HepG2 (cell line): Measurements from ENCODE around the gene HORMAD2. TPM values are rescaled to one million over a fixed set of nuclear protein-coding genes. Genes with fewer than 3 reads are reported as not detected.

Source experiments
- ATAC-seq: fragments of 200-7000 bp; cut with Tn5 transposase; 3 replicates; pipeline ENCODE4 v1.9.1; 2020; ENCODE audit warnings: mild to moderate bottlenecking, moderate library complexity
- BruUV-seq: library from RNA; stranded (reverse); fragments of 400-500 nt; replicated peaks from 2 replicates; lab custom pipeline; 2021; lab: Mats Ljungman, UMichigan
- CTCF ChIA-PET: fragments of 300-600 bp; formaldehyde crosslinking; extraction: SDS; loops from one replicate; lab custom pipeline; 2021; ENCODE audit warnings: low total read pairs, inconsistent platforms, low intra/inter-chr PET ratio; lab: Yijun Ruan, JAX
- POLR2A ChIA-PET: fragments of 350-600 bp; sonication (Branson Sonifier 250); formaldehyde crosslinking; loops from one replicate; lab custom pipeline; 2020; ENCODE audit warnings: antibody characterized with exemption, inconsistent platforms; lab: Yijun Ruan, JAX
- DNase-seq: peaks from one replicate; pipeline ENCODE4 v3.0.0-alpha.2; 2015; ENCODE audit warnings: low spot score
- FAIRE-seq: peaks from 3 replicates; lab custom pipeline; 2011; peaks lifted over from hg19 to GRCh38; lab: Jason Lieb, UNC
- H2AFZ ChIP-seq: one replicate; pipeline ENCODE4 v1.6.1; 2011; ENCODE audit warnings: low read length, inconsistent platforms
- H3K27ac ChIP-seq: fragments of 300-600 bp; 3 replicates; pipeline ENCODE4 v1.8.0; 2011; ENCODE audit warnings: mixed run types, mild to moderate bottlenecking, mixed read lengths, low read length, inconsistent platforms; ENCODE audit not compliant: insufficient read depth; ENCODE audit errors: extremely low read length
- H3K27me3 ChIP-seq, 2 experiments: fragments of 200-600 bp in 1 of 2; 2 replicates in 1 of 2; 3 replicates in 1 of 2; pipeline versions ENCODE4 v1.6.0 to v1.8.0; 2011; ENCODE audit warnings: low read length in 2 of 2, mild to moderate bottlenecking in 2 of 2, moderate library complexity in 2 of 2, inconsistent platforms in 1 of 2; ENCODE audit not compliant: insufficient read depth in 2 of 2, control insufficient read depth in 1 of 2
- H3K36me3 ChIP-seq, 2 experiments: fragments of 200-600 bp in 1 of 2; replicated peaks in 1 of 2; 2 replicates in 1 of 2; 3 replicates in 1 of 2; pipeline versions ENCODE4 v1.5.1 to v1.8.0; 2011; ENCODE audit warnings: low read length in 2 of 2, inconsistent platforms in 1 of 2; ENCODE audit not compliant: insufficient read depth in 2 of 2, control insufficient read depth in 1 of 2
- H3K4me1 ChIP-seq: 2 replicates; pipeline ENCODE4 v1.5.1; 2012; ENCODE audit warnings: low read length, inconsistent platforms; ENCODE audit not compliant: insufficient read depth
- H3K4me2 ChIP-seq: 2 replicates; pipeline ENCODE4 v1.6.0; 2011; ENCODE audit warnings: low read depth, low read length, inconsistent platforms
- H3K4me3 ChIP-seq, 3 experiments: fragments of 200-600 bp in 1 of 3; sonication (generic), shearing (Covaris generic) in 1 of 3; replicated peaks in 1 of 3; 2 replicates each; pipeline ENCODE4 v1.5.1; 2011 to 2016; ENCODE audit warnings: low read length in 3 of 3, inconsistent platforms in 2 of 3, low read depth in 2 of 3, mild to moderate bottlenecking in 2 of 3, control low read depth in 1 of 3, mixed read lengths in 1 of 3; ENCODE audit not compliant: insufficient read depth in 1 of 3
- H3K79me2 ChIP-seq: one replicate; pipeline ENCODE4 v1.6.1; 2011; ENCODE audit warnings: low read length, inconsistent platforms; ENCODE audit not compliant: insufficient read depth
- H3K9ac ChIP-seq: 2 replicates; pipeline ENCODE4 v1.6.0; 2011; ENCODE audit warnings: mild to moderate bottlenecking, low read depth, low read length, inconsistent platforms; ENCODE audit not compliant: insufficient read depth
- H3K9me3 ChIP-seq: 2 replicates; pipeline ENCODE4 v1.5.1; 2012; ENCODE audit warnings: mild to moderate bottlenecking, low read length
- H4K20me1 ChIP-seq: 2 replicates; pipeline ENCODE4 v1.6.0; 2011; ENCODE audit warnings: inconsistent platforms, mild to moderate bottlenecking, low read length, moderate library complexity; ENCODE audit not compliant: insufficient read depth
- CBX1 ChIP-seq: IDR thresholded peaks from one replicate; pipeline ENCODE4 v1.6.1; 2016; ENCODE audit warnings: antibody characterized with exemption, low read depth
- ERF ChIP-seq: IDR thresholded peaks from 2 replicates; pipeline ENCODE4 v1.6.1; 2018; ENCODE audit warnings: missing biosample characterization, missing genetic modification reagents
- LCORL ChIP-seq, 2 experiments: fragments of 450-650 bp in 1 of 2; sonication (generic) in 1 of 2; formaldehyde crosslinking in 1 of 2; IDR thresholded peaks; 2 replicates each; pipeline versions ENCODE4 v1.5.0 to v1.6.1; 2017 to 2020; ENCODE audit warnings: antibody characterized with exemption in 1 of 2, missing genetic modification reagents in 1 of 2
- NFYC ChIP-seq: IDR thresholded peaks from 2 replicates; pipeline ENCODE4 v1.6.1; 2016; ENCODE audit warnings: missing genetic modification reagents, missing compliant biosample characterization
- SIX1 ChIP-seq: sonication (generic); formaldehyde crosslinking; IDR thresholded peaks from 2 replicates; pipeline ENCODE4 v1.4.0; 2020; ENCODE audit warnings: missing genetic modification reagents, borderline replicate concordance
- ZKSCAN1 ChIP-seq: fragments of 150-350 bp; IDR thresholded peaks from 2 replicates; pipeline ENCODE4 v1.6.1; 2014; ENCODE audit warnings: low read length
- ZNF17 ChIP-seq: sonication (generic); formaldehyde crosslinking; IDR thresholded peaks from 2 replicates; pipeline ENCODE4 v1.5.0; 2020; ENCODE audit warnings: mild to moderate bottlenecking, missing genetic modification reagents
- ZNF280D ChIP-seq: sonication (generic); formaldehyde crosslinking; IDR thresholded peaks from 2 replicates; pipeline ENCODE4 v1.5.1; 2020; ENCODE audit warnings: mild to moderate bottlenecking, missing genetic modification reagents
- ZNF549 ChIP-seq: sonication (generic); formaldehyde crosslinking; IDR thresholded peaks from 2 replicates; pipeline ENCODE4 v1.5.0; 2020; ENCODE audit warnings: missing genetic modification reagents
- ZNF839 ChIP-seq: sonication (generic); formaldehyde crosslinking; IDR thresholded peaks from 2 replicates; pipeline ENCODE4 v1.4.0; 2020; ENCODE audit warnings: missing genetic modification reagents, mild to moderate bottlenecking, borderline replicate concordance
- WGBS: methylation state at CpG from one replicate; pipeline ENCODE4 v1.1.6; 2017; ENCODE audit warnings: low lambda C conversion rate; 5-methylcytosine and 5-hydroxymethylcytosine counted together
- in situ Hi-C: cut with HindIII; loops from 2 replicates; pipeline ENCODE4 v1.10.0; 2017; ENCODE audit warnings: low pct_unique_long_range_greater_than_20kb; ENCODE audit not compliant: extremely low pct_ligation_motif_present
- intact Hi-C: fragments of 100-400 bp; cut with micrococcal nuclease; formaldehyde crosslinking; loops from one replicate; pipeline ENCODE4 v1.10.0; 2022; ENCODE audit not compliant: unreplicated experiment
- polyA plus RNA-seq, 8 experiments: library from polyadenylated mRNA; depleted of rRNA in 3 of 8; stranded (reverse) in 7 of 8; unstranded in 1 of 8; fragments of >200 nt; fragmentation: Illumina TruSeq in 4 of 8; extraction: Trizol in 4 of 8; gene quantifications; 2 replicates each; pipeline versions ENCODE4 v1.2.1 to v1.2.3, GENCODE V29; 2011 to 2016; ENCODE audit warnings: low read depth in 4 of 8, missing spikeins in 1 of 8, mixed read lengths in 1 of 8; ENCODE audit not compliant: insufficient read depth in 1 of 8
- total RNA-seq, 5 experiments: library from RNA; depleted of rRNA; stranded (reverse); fragments of >200 nt; fragmentation: Illumina TruSeq; extraction: Trizol; gene quantifications; 2 replicates each; pipeline ENCODE4 v1.2.3, GENCODE V29; 2016; ENCODE audit warnings: low read depth in 1 of 5
- TF ChIP-seq, protein P1 (sequence below), 2 experiments: IDR thresholded peaks; 2 replicates each; pipeline ENCODE4 v1.6.1; 2011 to 2012; ENCODE audit warnings: low read length in 2 of 2, borderline replicate concordance in 1 of 2, low read depth in 1 of 2, mild to moderate bottlenecking in 1 of 2, moderate library complexity in 1 of 2

The HORMAD2 gene
- total and polyA plus RNA-seq, 2 of the 13 experiments (the other 11 are each of a cell fraction or from before 2014, with no cell fraction given) = not detected

GRCh38 chr22:30182815-30183214 is 102.6 kb downstream of the HORMAD2 start:
- POLR2A ChIA-PET = interaction anchor here (1.3 kb wide), 1 partner anchor 13 kb away, joined by 4 read pairs; no protein-coding TSS in a partner anchor
- H3K4me2 ChIP-seq = no peak overlapping the region
- DNase-seq = no peak
- CTCF ChIA-PET = no interaction called here
- intact Hi-C loops (no loop called here), in situ Hi-C loops (no loop called here)
- H3K27me3 ChIP-seq = no peaks in the 10 kb centered on the region; a peak in 1 of 5 replicates
- BruUV-seq = no TSS peak
- no peaks in the 10 kb centered on the region for H3K9me3 ChIP-seq
- 49% methylated on average over 4 of the region's 4 CpGs for WGBS
- ATAC-seq = no peak
- no peak overlapping the region for H3K4me3 ChIP-seq
- no peak for FAIRE-seq
- H2AFZ ChIP-seq = no peak overlapping the region
- H3K36me3 ChIP-seq = no peaks in the 10 kb centered on the region
- no peak overlapping the region for H3K27ac ChIP-seq
- peaks cover 51% of the 10 kb centered on the region for H3K4me1 ChIP-seq
- no peaks in the 10 kb centered on the region for H3K79me2 ChIP-seq
- no peak overlapping the region for H3K9ac ChIP-seq
- TF ChIP-seq LCORL (IDR thresholded peaks at IDR 0.05) (no peak), LCORL (CRISPR knock-in tag; IDR thresholded peaks at IDR 0.05) (no peak)
- no peaks in the 10 kb centered on the region for H4K20me1 ChIP-seq

- Histone ChIP-seq H3K36me3 (no peaks in the 10 kb centered on the region), H4K20me1 (no peaks in the 10 kb centered on the region), H3K4me3 (no peak overlapping the region), H3K79me2 (no peaks in the 10 kb centered on the region), H3K9ac (no peak overlapping the region), H3K4me1 (peaks cover 56% of the 10 kb centered on the region), H3K9me3 (no peaks in the 10 kb centered on the region), H3K27me3 (no peaks in the 10 kb centered on the region; a peak in 1 of 5 replicates), H2AFZ (no peak overlapping the region), H3K4me2 (no peak overlapping the region), H3K27ac (no peak overlapping the region)
- ATAC-seq = no peak
- ChIA-PET POLR2A (no interaction called here), CTCF (no interaction called here)
- no peak for DNase-seq
- intact Hi-C loops = no loop called here
- in situ Hi-C loops = no loop called here
- BruUV-seq = no TSS peak
- FAIRE-seq = no peak
- WGBS = 92% methylated on average over 3 of the region's 3 CpGs
- TF ChIP-seq ZNF280D (CRISPR knock-in tag) = no peak
- no peak for TF ChIP-seq ZNF17
- no peak for TF ChIP-seq SIX1 (CRISPR knock-in tag)
- TF ChIP-seq ZKSCAN1 = no peak
- no peak for TF ChIP-seq ZNF839 (CRISPR knock-in tag)
- no peak for TF ChIP-seq CBX1
- TF ChIP-seq ERF (CRISPR knock-in tag) = no peak
- TF ChIP-seq ZNF549 (CRISPR knock-in tag) = no peak
- TF ChIP-seq, protein P1, sequence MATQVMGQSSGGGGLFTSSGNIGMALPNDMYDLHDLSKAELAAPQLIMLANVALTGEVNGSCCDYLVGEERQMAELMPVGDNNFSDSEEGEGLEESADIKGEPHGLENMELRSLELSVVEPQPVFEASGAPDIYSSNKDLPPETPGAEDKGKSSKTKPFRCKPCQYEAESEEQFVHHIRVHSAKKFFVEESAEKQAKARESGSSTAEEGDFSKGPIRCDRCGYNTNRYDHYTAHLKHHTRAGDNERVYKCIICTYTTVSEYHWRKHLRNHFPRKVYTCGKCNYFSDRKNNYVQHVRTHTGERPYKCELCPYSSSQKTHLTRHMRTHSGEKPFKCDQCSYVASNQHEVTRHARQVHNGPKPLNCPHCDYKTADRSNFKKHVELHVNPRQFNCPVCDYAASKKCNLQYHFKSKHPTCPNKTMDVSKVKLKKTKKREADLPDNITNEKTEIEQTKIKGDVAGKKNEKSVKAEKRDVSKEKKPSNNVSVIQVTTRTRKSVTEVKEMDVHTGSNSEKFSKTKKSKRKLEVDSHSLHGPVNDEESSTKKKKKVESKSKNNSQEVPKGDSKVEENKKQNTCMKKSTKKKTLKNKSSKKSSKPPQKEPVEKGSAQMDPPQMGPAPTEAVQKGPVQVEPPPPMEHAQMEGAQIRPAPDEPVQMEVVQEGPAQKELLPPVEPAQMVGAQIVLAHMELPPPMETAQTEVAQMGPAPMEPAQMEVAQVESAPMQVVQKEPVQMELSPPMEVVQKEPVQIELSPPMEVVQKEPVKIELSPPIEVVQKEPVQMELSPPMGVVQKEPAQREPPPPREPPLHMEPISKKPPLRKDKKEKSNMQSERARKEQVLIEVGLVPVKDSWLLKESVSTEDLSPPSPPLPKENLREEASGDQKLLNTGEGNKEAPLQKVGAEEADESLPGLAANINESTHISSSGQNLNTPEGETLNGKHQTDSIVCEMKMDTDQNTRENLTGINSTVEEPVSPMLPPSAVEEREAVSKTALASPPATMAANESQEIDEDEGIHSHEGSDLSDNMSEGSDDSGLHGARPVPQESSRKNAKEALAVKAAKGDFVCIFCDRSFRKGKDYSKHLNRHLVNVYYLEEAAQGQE (IDR thresholded peaks at IDR 0.05; ENCODE audit: borderline replicate concordance in 1 of 2, low read depth in 1 of 2, low read length in 2 of 2) = no peak
- no peak for TF ChIP-seq NFYC (CRISPR knock-in tag)
These were observed 103.0 kb downstream of the HORMAD2 start for GRCh38 chr22:30183271-30183670.
